8988T (cell line): ENCODE data around the gene ROPN1B.

ENCODE experiments used
- DNase-seq: peaks from one replicate; pipeline ENCODE4 v3.0.0; 2011

Gene ROPN1B

DNA sequence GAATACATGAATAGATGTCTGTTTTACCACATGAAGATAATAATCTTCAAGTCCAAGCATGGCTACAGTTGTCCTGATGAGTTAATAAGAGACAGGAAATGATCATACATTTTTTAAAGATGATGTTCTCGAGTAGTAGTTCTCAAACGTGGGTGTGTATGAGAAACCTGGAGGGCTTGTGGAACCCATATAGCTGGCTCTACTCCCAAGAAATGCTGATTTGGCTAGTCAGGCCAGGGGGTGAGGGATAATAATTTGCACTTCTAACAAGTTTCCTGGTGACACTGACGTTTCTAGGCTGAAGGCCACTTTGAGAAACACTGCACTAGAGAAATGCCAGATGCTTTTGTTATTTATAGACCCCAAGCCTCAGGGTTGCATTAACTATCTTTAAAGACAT lies 37.0 kb downstream of the ROPN1B start:
- DNase-seq: no peak

DNA sequence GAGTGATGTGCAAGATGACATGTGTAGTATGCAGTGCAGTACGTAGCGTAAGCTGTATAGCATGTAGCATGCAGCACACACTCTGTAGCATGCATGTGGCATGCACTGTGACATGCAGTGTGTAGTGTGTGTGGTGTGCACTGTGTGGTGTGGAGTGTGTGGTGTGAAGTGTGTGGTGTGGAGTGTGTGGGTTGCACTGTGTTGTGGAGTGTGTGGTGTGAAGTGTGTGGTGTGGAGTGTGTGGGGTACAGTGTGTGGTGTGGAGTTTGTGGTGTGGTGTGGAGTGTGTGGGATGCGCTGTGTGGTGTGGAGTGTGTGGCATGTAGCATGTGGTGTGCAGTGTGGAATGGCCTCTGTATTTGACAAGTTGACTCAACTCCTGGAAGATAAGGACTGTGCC lies 39.2 kb downstream of the ROPN1B start:
- DNase-seq: no peak

GRCh38 chr3:126009181-126009580 lies 40.2 kb downstream of the ROPN1B start:
- no peak for DNase-seq

DNA sequence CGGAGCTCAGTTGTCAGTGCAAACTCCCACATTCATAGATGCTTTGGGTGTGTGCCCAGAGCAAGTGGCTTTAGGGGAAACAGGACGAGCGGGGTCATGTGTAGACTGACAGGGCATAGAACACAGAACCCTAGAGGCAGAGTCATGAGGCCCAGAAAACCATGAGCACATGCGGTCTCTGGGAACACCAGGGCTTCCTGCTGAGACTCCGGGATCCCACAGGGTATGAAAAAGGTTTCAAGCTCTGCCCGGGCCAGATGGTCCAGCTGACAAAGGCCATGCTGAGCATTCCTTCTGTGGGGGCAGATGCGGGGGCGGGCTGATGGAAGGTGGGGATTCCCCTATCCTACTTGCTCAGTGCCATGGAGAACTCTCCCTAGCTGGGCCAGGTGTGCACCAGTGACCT lies 44.8 kb downstream of the ROPN1B start:
- DNase-seq: no peak

- DNase-seq: no peak
Measured at GRCh38 chr3:126014252-126014651, 45.3 kb downstream of the ROPN1B start.

- DNase-seq: no peak
Measured at GRCh38 chr3:126015075-126015474, 46.1 kb downstream of the ROPN1B start.

- DNase-seq: no peak
Measured at GRCh38 chr3:126016616-126017015, 47.6 kb downstream of the ROPN1B start.

GRCh38 chr3:126017362-126017761 lies 48.4 kb downstream of the ROPN1B start:
- no peak for DNase-seq

- no peak for DNase-seq
Measured at GRCh38 chr3:126018545-126018944, 49.6 kb downstream of the ROPN1B start.

DNA sequence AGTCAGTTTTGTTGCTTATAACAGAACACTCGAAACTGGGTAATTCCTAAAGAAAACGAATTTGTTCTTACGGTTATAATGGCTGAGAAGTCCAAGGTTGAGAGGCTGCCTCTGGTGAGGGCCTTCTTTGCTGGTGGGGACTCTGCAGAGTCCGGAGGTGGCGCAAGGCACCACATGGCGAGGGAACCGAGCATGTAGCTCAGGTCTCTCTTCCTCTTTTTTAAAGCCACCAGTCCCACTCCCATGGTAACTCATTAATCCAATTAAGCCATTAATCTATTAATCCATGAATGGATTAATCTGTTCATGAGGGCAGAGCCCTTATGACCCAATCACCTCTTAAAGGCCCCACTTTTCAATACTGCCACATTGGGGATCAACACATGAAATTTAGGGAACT lies 50.0 kb downstream of the ROPN1B start:
- DNase-seq: no peak

DNA sequence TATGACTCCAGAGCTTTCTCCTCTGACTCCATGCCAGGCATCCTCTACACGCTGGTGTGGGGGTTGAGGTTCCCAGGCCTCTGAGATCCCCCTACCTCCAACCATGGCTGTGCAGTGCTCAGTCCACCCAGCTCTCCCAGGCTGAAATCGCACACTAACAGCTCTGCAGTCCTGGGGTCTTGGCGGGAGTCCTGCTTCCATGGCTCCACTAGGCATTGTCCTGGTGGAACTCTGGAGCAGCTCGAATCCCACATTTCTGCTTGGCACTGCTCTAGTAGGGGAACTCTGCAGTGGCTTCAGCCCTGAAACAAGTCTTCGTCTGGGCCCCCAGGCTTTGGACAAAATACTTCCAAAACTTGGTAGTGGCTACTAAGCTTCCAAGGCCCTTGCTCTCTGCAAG lies 50.7 kb downstream of the ROPN1B start:
- no peak for DNase-seq

DNA sequence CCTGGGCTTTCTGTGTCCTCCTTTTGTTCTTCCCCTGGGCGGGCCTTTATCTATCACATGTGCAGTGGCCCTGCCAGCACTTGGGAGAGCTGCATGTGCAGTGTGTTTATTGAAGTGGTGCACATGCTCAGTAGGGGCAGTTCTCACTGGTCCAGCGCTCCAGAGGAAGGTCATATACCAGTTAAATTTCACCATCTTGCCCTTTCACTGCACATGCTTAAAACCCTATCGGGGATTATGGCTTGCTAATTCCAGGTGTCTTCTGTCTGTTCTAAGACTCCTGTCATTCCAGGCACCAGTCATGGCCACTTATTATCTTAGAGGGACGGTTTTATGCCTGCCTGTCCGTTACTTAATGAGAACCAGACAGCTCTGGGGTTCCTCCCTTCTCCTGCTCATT lies 52.2 kb downstream of the ROPN1B start:
- no peak for DNase-seq

GRCh38 chr3:126021702-126022101 lies 52.7 kb downstream of the ROPN1B start:
- DNase-seq: no peak

- no peak for DNase-seq
Measured at GRCh38 chr3:126022741-126023359, 53.9 kb downstream of the ROPN1B start.

DNA sequence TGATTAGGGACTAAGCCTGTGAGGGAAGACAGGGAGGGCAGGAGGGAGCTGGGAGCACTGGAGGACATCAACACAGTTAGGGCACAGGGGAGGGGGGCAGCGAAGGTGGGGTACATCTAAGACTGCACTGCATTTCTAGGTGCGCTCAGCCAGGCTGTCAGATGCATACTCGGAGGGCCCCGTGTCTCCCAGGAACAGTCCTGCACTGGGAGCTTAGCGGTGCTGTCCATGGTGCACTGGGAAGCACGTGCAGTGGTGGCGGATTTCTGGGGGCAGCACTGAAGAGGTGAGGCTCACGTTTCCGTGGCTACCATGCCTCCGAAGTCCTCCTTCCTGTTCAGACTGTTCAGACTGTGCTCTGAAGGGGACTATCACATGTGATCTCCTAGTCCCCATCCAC lies 54.4 kb downstream of the ROPN1B start:
- DNase-seq: no peak

DNA sequence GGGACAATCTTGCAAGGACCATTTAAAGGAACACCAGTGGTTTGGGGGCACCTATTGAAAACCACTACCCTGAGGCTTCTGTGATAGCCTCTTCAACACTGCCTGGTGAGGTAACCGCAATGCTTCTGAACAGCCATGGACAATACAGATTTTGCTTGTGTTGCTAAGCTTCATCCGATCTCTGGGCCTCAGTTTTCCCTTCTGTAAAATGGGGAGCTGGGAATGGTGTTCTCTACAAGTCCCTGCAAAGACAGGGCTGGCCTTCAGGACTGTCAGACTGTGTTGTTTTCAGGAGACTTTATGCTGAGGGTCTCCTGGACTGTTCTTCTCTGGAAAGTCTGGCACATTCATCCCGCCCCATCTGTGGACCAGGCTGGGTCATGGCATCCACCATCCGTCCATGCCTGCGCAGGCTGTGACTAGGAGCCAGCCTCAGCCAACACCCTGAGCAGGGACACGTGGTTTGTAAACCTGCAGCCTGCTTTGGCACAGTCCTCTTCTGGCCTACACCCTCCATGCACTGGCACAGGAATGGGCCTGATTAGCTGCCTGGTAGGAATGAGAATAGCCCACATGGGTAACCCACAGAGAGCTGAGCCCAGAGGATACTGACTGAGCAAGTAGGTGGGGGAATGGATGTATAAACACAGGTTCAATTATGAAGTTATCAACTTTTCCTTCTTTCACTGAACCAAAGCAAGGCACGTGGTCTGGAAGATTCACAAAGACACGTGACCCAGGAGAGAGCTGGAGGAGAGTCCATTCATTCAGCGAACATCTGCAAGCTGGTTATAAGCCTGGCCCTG lies 55.3 kb downstream of the ROPN1B start:
- no peak for DNase-seq

- DNase-seq: no peak
Measured at GRCh38 chr3:126025116-126025729, 56.2 kb downstream of the ROPN1B start.

GRCh38 chr3:126025862-126026261 lies 56.9 kb downstream of the ROPN1B start:
- DNase-seq: no peak

GRCh38 chr3:126026277-126026751 lies 57.3 kb downstream of the ROPN1B start:
- DNase-seq: no peak

DNA sequence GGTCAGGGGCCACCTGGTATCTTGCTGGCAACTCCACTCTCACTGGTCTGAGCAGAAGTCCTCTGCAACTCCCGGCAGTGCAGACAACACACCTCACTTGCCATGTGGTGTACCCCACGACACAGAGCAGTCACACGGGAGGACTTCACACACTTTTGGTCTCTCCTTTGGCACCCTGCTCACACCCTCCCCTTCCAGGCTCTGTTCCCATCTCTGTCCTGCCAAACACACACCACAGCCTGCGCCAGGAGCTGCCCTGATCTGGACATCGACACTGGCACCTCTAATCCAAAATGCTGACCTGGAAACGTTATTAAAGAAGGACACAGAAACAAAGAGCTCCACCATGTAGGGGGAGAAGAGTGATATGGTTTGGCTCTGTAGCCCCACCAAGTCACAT lies 57.8 kb downstream of the ROPN1B start:
- no peak for DNase-seq

DNA sequence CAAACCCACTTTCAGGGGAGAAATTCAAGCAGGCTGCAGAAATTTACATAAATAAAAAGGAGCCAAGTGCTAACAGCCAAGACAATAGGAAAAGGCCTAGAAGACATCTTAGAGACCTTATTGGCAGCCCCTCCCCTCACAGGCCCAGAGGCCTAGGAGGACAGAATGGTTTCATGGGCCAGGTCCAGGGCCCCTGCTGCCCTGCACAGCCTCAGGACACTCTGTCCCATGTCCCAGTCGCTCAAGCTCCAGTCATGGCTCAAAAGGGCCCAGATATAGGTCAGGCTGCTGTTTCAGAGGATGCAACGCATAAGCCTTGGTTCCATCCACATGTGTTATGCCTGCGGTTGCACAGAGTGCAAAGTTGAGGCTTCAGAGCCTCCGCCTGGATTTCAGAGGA lies 59.1 kb downstream of the ROPN1B start:
- no peak for DNase-seq

- no peak for DNase-seq
Measured at GRCh38 chr3:126029241-126029640, 60.3 kb downstream of the ROPN1B start.

GRCh38 chr3:126030455-126030854 lies 61.5 kb downstream of the ROPN1B start:
- no peak for DNase-seq

DNA sequence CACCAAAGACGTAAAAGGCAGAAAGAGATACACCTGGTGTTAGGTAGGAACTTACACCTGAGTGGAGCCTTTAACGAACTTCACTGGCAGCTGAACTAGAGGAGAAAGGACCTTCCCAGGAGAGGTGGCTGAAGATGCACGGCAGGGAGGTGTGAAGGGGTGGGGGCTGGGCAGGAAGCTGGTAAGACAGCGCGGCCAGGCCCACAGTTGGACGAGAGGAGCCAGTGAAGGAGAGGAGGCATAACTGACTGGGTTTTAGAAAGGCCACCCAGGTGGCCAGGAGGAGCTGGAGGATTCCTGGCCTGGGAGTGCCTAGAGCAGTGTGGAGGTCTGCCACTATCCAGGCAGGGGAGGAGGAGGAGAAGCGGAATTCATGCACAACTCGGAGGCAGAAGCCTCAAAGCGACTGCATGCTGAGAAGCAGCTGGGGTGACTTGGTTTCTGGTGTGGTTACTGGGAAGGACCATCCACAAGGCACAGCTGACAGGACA lies 63.0 kb downstream of the ROPN1B start:
- no peak for DNase-seq
